Measurements from ENCODE around the gene RUVBL2.

Gene RUVBL2

DNA sequence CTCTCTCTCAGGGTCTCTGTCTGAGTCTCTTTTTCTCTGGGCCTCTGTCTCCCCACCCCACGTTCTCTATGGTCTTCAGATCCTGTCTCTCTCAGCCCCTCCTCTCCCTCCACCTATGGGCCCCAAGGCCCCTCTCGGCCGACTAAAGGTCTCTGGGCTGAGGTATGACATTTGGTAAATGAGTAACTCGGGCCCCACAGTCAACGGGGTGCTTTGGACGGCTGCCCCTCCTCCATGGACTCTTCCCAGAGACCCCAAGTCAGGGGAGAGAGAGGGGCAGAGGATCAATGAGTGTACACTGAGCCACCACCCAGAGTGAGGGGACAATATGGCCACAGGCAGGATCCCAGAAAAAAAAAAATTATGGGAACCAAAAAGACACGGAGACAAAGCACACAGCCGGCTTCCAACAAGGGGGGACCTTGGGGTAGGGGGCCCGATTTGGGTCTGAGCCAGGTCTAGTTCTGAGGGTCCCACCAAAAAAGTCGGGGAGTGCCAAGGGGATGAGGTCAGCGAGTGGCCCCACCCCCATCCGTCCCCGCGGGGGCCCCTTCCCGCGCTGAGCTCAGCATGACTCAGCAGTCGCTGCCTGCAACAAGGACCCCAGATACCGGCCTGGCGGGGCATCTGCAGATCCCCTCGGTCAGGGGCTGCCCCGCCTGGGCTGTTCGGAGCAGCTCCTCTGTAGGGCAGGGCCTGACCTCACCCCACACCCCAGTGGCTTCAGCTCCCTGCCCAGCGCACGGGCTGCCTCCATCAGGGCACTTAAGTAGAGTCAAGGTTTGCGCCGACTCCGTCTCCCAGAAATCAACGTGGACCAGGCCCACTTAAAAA lies 30.1 kb upstream of the RUVBL2 start:
- DNase-seq (ENCODE audit: low spot score): peak; percentile 82
- FAIRE-seq: peak; percentile 4

DNA sequence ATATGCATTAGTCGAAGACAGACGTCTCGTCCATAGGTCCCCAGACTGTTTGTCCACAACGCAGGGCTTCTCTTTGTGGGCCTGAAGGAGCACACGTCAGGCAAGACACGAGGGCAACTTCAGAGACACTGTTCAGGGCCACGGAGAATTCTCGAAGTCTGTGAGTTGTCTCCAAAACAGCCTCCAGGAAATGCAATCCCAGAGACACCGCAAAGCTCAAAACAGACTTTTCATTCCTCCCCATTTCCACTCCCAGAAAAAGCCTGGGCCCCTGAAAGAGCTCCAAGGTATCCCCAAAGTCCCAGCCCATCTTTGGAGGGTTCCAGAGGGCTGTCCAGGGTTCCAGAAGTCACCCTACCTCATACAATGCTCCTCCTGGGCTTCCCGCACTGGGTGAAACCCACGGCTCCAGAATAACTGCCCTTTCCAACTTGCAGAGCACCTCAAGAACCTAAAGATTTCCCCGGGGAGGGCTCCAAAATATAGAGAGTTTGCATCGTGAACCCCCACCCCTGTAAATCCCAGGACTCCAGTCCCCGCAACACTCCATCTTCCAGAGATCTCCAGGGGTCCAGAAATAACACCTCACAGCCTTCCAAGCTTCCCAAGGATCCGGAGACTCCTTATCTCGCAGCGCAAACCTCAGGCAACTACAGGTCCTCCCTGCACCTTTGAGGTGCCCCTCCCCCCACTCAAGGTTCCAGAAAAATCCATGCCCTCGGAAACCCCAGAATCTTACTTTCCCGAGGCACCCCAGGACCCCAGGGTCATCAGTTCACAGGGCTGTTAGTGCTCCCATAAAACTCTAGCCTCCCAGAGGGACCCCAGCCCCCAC lies 29.3 kb upstream of the RUVBL2 start:
- no peak for DNase-seq (ENCODE audit: low spot score)

DNA sequence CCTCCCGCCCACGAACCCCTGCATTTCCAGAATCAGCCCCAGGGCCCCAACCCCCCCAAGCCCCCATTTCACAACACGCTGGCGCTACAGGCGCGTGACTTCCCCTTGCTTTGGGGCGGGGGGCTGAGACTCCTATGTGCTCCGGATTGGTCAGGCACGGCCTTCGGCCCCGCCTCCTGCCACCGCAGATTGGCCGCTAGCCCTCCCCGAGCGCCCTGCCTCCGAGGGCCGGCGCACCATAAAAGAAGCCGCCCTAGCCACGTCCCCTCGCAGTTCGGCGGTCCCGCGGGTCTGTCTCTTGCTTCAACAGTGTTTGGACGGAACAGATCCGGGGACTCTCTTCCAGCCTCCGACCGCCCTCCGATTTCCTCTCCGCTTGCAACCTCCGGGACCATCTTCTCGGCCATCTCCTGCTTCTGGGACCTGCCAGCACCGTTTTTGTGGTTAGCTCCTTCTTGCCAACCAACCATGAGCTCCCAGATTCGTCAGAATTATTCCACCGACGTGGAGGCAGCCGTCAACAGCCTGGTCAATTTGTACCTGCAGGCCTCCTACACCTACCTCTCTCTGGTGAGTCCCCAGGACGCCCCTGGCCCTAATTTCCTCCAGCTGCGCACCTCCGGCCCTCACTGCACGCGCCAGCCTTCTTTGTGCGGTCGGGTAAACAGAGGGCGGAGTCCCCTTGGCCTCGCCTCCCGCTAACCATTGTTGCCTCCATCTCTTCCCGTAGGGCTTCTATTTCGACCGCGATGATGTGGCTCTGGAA lies 28.5 kb upstream of the RUVBL2 start, which contains the start of gene FTL:
Gene FTL (plus strand): TSS at position 270 of the 766 bp plus-strand sequence. CDS start 199 bp downstream, at position 469.
- FAIRE-seq: peak; percentile 7
- peak; percentile 86 for DNase-seq (ENCODE audit: low spot score)

More for the DNA sequence above, 29.3 kb upstream of the RUVBL2 start:
- no peak for FAIRE-seq

DNA sequence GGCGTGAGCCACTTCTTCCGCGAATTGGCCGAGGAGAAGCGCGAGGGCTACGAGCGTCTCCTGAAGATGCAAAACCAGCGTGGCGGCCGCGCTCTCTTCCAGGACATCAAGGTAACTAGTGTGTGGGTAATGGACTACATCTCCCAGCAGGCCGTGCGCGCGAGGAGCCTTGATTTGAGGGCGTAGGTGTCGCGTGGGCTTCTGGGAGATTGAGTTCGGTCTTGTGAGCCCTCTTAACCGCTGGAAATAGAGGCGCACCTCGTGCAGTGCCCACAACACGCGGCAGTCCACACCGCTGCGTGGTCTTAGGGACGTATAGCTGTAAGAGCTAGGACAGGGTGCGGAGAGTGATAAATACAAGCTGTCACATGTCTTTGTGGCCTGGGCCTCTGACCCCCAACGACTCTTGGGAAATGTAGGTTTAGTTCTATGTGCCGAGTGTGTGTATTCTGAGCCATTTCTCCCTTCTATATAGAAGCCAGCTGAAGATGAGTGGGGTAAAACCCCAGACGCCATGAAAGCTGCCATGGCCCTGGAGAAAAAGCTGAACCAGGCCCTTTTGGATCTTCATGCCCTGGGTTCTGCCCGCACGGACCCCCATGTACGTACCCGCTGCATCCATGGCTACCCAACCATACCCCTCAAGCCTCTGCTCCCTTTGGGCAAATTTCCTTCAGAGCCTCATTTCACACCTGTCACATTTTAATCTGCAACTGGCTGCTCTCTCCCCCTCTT lies 27.7 kb upstream of the RUVBL2 start:
- peak; percentile 50 for DNase-seq (ENCODE audit: low spot score)
- FAIRE-seq: no peak

DNA sequence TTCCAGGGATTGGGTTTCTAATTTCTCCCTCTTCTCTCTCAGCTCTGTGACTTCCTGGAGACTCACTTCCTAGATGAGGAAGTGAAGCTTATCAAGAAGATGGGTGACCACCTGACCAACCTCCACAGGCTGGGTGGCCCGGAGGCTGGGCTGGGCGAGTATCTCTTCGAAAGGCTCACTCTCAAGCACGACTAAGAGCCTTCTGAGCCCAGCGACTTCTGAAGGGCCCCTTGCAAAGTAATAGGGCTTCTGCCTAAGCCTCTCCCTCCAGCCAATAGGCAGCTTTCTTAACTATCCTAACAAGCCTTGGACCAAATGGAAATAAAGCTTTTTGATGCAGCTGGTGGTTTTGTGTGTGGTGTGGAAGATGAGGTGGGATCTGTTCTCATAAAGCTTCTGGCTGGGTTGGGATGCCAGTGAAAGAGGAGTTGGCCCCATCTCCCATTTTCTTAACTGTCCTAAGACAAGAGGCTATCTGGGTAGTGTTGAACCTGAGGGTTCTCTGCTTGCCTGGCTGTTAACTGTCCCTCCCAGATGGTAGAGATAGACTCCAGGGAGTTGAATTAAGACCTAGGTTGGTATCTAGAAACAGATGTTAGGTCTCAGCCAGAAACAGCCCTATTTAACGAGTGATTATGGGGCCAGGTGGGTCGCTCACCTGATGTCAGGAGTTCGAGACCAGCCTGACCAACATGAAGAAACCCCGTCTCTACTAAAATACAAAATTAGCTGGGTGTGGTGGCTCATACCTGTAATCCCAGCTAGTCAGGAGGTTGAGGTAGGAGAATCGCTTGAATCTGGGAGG lies 26.9 kb upstream of the RUVBL2 start:
- DNase-seq (ENCODE audit: low spot score) (no peak), FAIRE-seq (no peak)

DNA sequence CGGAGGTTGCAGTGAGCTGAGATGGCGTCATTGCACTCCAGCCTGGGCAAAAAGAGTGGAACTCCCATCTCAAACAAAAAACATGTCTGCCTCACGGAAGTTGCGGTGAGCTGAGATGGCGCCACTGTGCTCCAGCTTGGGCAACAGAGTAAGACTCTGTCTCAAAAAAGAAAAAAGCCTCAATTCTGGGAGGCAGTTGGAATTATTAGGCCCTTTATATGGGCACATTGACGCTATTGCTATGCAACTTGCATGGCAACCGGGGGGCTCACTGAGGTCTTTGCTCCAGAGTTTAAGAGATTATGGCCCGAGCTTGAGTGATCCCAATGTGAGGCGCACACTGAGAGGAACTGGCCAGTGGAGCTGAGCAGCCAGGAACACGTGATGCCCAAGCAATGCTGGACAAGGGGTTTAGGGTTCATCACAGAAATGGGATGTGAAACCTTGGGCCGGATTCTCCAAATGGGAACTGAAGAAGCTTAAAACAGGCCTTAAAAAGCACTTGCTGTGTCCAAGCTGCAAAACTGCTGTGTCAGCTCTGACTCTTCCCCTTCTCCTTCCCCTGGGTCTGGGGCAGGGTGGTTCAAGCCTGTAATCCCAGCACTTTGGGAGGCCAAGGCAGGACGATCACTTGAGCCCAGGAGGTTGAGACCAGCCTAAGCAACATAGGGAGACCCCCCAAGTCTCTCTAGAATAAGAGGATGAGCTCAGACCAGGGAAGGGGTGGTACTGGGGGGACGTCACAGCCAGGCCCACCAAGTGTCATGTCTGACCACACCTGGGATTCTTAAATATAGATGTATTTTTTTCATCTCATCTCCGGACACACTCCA lies 26.1 kb upstream of the RUVBL2 start:
- no peak for FAIRE-seq

DNA sequence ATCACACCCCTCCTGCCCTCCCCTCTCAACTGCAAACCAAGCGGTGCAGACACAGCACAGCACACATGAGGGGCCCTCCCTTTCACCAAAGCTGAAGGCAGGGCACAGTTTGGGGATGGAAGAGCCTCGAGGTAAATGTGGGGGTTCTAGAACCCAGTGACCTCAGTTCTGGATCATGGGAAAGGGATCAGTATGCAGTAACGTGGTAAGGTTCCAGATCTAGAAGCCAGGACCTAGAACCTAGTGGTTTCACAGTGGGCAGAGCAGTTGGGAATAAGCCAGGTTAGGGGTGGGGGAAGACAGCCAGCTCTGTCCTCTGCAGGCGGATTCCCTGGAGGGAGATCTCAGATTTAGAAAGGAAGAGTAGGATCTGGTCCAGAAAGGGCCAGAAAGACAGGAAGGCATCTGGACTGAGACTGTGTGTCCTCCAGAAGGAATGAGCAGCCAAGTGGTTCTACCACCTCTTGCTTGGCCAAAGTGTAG lies 25.5 kb upstream of the RUVBL2 start:
- FAIRE-seq (no peak), DNase-seq (ENCODE audit: low spot score) (no peak)

More for the DNA sequence above, 26.1 kb upstream of the RUVBL2 start:
- no peak for DNase-seq (ENCODE audit: low spot score)

DNA sequence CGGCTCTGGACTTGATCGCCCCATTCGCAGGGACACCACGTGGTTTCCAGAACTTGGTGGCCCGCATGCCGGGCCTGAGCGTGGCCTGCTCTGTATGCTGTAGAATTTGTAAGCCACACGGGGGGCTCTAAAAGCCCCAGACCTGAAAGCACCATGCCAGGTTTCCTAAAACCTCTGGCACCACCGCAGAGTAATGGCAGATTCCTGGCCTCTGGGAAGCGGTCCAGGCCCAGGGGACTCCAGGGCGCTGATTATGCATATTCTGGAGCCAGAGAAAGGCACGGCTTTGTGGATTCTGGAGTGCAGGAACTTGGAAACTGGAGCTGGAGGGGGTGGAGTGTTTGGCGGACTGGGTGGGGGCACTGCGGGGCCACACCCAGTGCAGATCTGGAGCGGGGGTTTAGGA lies 24.9 kb upstream of the RUVBL2 start:
- FAIRE-seq (no peak), DNase-seq (ENCODE audit: low spot score) (no peak)

DNA sequence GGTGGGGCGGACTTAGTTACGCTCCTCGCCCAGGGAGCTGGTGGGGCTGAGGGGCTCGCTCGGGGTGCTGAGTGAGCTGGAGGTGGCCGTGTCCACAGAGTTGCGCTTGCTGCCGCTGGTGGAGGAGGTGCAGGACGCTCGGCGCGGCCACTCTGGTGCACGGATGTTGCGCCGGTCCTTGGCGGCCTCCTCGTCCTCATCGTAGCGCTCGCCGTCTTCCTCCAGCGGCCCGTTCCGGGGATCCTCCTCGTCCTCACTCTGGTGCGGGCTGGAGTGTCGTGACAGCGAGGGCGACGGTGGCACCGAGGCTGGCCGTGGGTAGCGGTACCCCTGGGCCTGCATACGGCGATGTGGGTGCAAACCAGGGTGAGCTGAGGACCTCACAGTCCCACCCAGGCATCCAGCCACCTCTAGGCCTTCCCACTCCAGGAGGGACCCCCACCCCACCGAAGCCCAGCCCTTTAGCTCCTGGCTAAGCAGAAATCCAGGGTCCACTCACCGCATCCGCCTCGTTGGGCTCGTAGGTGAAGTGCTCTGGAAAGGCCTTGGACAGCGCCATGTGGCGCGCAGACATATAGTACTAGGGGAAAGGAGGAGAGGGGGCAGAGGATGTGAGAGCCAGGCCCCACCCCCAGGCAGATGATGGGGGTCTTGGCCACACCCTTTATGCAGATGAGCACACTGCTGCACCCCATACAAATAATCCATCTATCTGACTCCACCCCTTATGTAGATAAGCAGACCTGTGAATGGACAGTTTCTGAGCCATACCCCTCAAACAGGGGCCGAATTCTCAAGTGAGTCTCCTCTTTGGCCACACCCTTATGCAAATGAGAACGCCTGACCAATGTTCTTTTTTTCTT lies 24.2 kb upstream of the RUVBL2 start:
- DNase-seq (ENCODE audit: low spot score) (no peak), FAIRE-seq (no peak)

DNA sequence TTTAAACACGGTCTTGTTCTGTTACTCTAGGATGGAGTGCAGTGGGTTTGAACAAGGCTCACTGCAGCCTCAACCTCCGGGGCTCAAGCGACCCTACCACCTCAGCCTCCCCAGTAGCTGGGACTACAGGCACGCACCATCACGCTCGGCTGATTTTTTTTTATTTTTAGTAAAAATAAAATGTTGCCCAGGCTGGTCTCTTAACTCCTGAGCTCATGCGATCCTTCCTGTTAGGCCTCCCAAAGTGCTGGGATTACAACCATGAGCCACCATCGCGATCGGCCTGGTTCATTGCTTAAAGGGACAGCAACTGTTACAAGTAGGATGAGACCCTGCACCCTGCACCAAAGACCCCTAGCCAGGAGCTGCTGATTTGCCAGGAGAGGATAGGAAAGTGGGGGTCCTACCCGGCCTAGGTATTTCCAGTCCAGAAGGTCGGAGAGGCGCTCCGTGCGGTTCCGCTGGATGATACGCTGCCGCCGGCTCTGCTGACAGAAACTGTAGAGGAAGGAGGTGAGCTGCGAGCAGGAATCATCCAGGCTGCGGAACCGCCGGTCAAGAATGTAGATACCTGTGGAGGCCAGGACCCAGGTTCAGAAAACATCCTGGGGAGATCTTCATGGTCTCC lies 23.4 kb upstream of the RUVBL2 start:
- no peak for FAIRE-seq

DNA sequence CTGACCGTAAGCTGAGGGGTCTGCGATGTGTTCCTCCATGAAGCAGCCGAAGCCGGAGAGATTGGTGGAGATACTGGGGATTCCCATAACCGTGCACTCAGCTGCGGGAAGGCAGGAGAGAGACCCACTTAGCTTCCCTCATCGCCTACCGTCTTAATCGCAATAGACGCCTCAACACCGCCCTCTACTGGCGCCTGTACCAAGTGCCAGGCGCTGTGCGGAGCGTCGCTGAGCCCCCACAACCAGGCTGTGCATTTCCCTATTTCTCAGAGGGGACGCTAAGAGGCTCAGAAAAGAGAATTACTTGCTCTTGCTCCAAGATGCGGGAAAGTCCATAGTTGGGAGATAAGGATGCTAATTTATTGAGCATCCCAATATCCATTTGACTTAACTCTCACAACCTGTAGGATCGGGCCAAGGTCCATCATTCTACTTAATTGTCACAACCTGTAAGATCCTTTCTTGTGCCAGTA lies 22.7 kb upstream of the RUVBL2 start:
- no peak for FAIRE-seq
- no peak for DNase-seq (ENCODE audit: low spot score)

More for the DNA sequence above, 23.4 kb upstream of the RUVBL2 start:
- DNase-seq (ENCODE audit: low spot score): no peak

DNA sequence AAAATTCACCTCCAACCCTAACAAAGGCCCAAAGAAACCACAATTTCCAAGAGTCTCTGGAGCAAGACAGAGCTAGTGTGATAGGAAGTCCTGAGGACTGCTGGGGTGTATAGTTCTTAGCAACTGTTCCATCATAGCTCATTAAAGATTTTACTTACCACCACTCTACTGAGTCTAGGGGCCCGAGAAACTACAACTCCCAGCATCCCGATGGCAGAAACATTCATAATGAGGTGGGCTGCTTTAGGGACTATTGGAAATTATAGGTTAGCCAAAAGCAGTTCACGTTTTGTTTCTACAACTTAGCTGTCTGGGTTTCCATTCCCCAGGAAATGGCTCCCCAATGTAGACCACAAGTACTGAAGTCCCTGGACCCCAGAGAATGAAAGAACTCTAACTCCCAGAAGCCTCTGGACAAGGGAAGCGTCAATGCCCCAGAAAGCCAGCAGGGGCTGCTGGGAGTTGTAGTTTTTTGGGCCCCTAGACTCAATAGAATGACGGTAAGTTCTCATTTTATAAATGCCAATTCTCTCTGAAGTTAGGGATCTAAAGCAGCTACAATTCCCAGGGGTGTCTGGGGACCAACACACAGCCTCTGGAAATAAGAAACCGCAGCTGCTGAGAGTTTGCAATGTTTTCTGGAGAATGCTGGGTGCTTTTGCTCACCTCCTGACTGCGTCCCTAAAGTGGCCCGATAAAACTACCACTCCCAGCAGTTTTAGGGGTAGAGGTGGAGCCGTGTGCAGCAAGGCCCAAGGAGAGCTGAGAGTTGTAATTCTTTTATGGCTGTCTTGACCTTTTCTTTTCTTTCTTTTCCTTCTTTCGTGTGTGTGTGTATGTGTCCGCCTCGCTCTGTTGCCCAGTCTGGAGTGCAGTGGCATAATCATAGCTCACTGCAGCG lies 17.5 kb upstream of the RUVBL2 start:
- DNase-seq (ENCODE audit: low spot score): no peak

DNA sequence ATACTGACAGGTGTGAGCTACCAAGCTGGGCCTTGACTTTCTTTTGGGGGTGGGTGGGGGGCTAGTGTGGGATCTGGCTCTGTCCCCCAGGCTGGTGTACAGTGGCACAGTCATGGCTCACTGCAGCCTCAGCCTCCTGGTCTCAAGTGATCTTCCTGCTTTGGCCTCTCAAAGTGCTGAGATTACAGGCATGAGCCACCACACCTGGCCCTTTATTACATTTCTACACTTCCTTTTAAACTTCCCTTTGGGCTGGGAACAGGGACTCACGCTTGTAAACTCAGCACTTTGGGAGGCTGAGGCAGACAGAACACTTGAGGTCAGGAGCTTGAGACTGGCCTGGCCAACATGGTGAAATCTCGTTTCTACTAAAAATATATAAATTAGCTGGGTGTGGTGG lies 16.6 kb upstream of the RUVBL2 start:
- DNase-seq (ENCODE audit: low spot score) (no peak), FAIRE-seq (no peak)

More for the DNA sequence above, 17.5 kb upstream of the RUVBL2 start:
- no peak for FAIRE-seq

DNA sequence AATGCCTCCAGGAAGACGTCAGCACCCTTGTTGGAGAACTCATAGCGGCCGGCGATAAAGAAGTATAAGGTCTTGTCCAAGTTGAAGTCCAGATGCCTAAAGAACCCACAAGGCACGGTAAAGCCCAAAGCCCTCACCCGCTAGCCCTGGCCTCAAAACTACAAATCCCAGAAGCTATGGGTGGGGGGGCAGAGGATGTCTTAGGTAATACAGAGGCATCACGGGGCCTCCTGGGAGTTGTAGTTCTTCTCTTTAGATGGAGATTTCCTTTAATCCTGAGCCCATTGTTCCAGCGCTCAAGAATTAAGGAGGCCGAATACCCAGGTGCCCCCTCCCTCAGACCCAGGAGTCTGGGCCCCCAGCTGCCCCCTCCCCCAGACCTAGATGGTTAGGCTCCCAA lies 11.4 kb upstream of the RUVBL2 start:
- DNase-seq (ENCODE audit: low spot score): no peak
- no peak for FAIRE-seq

DNA sequence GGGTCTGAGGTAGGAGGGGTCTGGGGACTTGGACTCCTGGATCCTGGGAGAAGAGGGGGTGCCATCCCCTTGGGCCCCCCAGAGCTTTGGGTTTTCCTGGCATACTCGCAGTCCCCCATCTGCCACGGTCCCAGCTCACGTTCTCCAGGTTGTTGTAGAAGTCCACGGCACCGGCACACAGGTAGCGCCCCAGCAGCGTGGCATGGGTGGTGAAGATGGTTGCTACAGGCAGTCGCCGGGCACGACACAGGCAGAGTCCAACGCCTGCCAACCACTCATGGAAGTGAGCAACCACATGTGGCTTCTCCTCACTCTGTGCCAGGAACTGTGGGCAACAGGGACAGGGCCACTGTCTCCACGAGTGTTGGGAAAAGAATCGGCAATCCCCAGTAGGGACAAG lies 8.0 kb upstream of the RUVBL2 start:
- FAIRE-seq: no peak
- DNase-seq (ENCODE audit: low spot score): no peak

DNA sequence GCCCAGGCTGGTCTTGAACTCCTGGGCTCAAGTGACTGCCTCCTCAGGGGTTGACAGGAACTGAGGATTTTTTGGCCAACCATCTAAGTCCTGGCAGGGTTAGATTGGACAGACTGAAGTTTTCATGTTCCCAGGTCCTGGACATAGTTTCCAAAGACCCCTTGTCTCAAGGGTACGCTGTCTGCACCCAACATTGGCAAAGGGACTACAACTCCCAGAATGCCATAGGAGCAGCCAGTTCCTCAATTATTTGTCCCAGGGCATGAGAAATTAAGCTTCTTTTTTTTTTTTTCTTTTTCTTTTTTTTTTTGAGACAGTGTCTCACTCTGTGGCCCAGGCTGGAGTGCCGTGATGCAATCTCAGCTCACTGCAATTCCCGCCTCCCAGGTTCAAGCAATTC lies 7.5 kb upstream of the RUVBL2 start:
- FAIRE-seq (no peak), DNase-seq (ENCODE audit: low spot score) (no peak)

Data from RCC 7860 (cell line).